Measurements from ENCODE around the gene FUT1. TPM values are rescaled to one million over a fixed set of nuclear protein-coding genes. Genes with fewer than 3 reads are reported as not detected.

Gene FUT1
- total RNA-seq, 1 donor from 2014 or later = 6.4 TPM

DNA sequence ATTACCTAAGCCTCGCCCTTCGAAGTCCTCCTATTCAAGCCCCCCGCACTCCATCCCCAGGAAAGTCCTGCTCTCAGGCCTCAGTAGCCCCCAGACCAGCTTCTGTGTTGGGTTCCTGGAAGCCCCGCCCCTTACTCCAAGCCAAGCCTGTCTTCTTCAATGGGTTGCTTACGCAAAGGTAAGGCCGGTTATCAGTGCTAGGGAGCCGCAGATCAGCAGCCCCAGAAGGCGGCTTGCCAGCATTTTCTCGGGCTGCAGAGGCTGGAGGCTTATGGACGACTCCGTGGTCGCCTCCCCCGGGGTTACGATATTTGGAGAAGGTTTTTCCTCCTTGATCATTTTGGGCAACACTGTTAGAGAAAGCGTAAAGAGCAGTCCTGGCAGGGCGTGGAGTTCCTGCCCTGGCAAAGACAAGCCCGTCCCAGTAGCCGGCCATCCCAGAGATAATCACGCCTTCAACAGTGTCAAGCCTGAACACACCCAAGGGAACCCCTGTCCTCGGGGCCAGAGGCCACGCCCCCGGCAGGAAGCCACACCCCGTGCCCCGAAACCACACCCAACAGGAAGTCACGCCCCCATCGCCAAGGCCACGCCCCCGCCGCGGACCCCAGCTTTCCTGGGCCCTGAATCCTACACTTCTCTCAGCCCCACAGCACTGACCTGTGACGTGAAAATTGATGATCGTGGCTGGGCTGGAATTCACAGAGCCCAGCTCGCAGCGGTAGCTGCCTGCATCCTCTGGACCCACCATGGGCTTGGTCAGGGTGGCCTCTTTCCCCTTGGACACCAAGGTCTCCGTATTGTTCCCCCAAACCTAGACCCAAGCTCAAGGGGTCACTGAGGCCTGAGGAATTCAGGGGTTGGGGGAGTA, 11.1 kb downstream of the FUT1 start:
- no peak for DNase-seq (ENCODE audit: extremely low read depth, low read depth, low spot score)

GRCh38 chr19:48740164-48740972, 12.1 kb downstream of the FUT1 start, which contains the start of gene RASIP1:
TSS of gene RASIP1 (minus strand) at chr19:48740610. CDS start at chr19:48740282, 328 bp downstream.
- DNase-seq (ENCODE audit: extremely low read depth, low read depth, low spot score) = no peak

DNA sequence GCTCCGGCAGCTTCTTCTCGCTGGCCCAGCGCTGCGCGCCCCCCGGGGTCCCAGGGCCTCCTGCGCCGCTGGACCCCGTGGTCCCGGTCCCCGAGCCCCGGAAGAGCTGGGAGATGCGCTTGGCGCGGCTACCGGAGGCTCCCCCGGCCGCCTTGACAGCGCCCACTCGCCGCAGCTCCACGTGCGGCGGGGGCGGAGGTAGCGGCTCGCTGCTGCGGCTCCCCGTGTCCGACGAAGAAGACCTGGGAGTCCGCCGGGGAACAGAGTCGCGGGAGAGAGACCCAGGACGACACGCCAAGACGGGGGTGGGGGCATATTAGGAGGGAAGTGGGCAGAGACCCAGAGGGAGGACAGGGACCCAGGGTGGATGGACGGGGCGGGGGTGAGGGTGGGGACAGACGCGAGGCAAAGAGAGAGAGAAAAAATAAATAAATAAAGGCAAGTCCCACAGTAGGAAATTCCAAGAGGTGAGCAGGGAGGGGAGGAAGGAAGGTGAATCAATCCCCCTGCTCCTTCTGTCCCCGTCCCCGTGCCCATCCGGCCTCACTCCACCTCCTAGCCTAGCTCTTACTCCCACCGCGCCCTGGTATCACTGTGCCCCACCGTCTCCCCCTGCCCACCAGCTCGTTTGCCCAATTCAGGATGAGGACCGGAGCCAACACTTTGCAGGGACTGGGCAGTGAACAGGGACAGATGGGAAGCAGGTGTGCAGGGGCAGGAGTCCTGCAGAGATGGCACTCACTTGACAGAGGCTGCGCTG, 12.9 kb downstream of the FUT1 start:
- no peak for DNase-seq (ENCODE audit: extremely low read depth, low read depth, low spot score)

DNA sequence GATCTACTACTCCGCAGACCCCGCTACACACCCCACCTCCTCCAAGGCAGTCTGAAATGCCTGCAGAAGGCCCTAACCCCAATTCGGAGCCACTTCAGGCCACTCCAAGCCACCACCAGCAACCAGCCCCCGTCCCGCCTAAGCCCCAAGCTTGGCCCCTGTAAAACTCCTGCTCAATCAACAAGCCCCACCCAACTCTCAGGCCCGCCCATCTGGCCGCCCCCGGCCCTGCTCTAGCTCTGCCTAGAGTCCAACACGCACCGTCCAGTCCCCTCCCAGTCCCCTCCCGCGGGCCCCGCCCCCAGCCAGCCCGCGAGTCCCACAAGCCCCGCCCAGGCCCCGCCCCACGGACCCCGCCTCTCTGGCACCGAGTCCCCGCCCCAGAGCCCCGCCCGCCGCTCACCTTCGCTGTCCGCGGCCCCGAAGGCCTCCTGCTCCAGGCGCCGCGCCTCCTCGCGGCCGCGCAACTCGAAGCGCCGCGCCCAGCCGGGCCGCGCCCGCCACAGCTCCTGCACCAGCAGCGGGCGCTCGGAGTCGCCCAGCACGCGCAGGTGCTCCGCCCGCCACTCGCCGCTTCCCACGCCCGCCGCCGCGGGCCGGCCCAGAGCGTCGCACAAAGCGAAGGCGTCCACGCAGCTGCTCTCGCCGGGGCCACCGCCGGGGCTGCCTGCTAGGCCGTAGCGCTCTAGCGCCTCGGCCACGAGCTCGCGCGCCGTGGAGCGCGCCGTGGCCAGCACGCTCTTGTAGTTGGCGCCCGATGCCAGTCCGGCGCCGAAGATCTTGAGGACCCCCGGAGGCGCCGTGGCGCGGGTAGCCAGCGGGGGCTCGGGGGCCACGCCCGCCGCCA, 13.7 kb downstream of the FUT1 start:
- DNase-seq (ENCODE audit: extremely low read depth, low read depth, low spot score) = no peak

- no peak for DNase-seq (ENCODE audit: extremely low read depth, low read depth, low spot score)
Observed at GRCh38 chr19:48737360-48737998, 15.0 kb downstream of the FUT1 start.

GRCh38 chr19:48735031-48735615, 17.3 kb downstream of the FUT1 start:
- DNase-seq (ENCODE audit: extremely low read depth, low read depth, low spot score) = no peak

- no peak for DNase-seq (ENCODE audit: extremely low read depth, low read depth, low spot score)
Observed at GRCh38 chr19:48734625-48735024, 17.8 kb downstream of the FUT1 start.

DNA sequence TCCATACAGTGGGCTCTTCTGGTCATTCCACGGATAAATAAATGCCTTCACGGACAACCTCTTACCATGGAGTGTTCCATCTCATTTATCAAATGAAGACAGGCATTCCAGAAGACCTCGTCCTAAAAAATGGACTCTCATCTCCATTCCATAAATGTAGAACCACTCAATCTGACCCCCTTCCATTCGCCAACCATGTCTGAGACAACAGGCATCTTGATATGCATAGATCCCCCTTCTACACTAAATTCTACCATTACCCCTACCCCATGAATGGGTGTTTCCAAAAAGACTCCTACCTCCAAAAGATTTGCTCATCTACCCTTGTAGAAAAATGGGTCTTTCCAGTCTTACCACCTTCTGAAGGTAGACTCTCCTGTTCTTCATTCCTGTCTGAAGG, 21.0 kb downstream of the FUT1 start:
- DNase-seq (ENCODE audit: extremely low read depth, low read depth, low spot score) = no peak

- DNase-seq (ENCODE audit: extremely low read depth, low read depth, low spot score) = no peak
Observed at GRCh38 chr19:48728911-48729664, 23.4 kb downstream of the FUT1 start.

DNA sequence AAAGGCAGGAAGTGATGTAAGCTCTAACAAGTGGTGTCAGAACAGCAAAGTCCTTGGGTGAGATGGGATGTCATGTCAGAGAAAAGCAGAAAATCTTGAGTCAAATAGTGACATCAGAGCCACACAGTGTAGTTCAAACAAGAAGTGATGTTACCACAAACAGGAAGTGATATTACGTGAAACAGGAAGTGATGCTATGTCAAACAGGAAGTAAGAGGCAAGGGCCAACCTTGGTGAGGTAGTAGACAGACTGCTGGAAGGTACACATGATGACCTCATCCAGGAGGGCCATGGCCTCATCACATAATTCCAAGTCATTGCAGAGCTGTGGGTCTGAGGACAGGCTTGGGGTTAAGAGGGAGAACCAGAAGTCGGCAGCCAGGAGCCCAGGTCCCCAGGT, 25.9 kb downstream of the FUT1 start:
- DNase-seq (ENCODE audit: extremely low read depth, low read depth, low spot score) = peak; percentile 56

DNA sequence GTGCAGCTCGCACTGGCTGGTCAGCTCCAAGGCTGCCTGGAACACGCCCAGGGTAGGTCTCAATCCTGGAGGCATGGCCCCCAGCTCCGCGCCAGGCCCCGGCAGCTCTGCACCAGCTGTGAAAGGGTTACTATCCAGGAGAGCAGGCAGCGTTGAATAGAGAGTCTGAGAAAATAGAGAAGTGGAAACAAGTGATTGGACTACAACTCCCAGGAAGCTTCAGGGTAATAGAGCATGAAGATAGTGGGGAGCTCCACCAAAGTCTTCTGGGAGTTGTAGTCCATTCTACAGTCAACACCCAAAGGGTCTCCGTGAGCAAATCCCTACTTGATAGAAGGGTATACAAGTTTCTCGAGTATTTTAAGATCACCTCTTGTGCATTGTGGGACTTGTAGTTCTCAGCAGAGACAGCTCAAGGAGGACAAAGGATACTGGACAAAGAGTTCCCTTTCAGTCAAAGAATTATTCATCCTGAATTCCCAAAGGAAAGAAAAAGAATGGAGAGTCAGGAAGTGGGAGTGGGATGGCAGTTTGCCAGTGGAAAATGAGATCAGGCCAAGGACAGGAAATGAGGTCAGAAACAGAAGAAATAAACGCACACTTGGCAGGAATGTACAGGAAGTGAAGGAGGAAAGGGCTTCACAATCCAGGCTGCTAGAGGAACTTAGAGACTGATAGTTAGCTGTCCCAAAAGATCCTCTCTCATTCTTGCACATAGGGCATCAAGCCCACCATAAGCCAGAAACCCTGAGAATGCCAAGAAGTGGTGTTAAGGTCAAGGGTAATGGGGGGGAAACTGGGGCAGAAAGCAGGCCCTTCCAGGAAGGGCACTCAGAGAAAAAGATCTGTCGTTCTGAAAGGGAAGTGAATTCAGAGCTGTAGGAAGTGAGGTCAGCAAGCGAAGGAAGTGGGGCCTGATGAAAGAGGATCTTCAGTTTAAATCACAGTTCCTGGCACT, 27.4 kb downstream of the FUT1 start:
- DNase-seq (ENCODE audit: extremely low read depth, low read depth, low spot score) = peak; percentile 100

- DNase-seq (ENCODE audit: extremely low read depth, low read depth, low spot score) = no peak
Observed at GRCh38 chr19:48722196-48722708, 30.2 kb downstream of the FUT1 start.

GRCh38 chr19:48720613-48721296, 31.7 kb downstream of the FUT1 start:
- no peak for DNase-seq (ENCODE audit: extremely low read depth, low read depth, low spot score)

DNA sequence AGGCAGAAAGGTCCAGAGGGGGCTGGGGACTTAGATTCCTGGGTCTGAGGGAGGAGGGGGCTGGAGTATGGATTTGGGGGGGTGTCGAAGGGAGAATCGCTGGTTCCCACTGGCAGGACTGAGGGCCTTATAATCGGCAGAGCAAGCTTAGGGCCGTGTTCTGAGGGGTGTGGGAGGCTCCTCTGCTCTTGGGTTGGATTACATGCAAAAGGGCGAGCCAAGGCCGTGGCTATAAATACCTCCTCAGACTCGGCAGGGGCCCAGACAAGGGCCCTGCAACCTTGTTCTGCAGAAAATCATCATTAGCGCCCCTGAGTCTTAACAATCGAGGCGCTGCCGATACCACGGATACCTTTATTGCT, 32.2 kb downstream of the FUT1 start:
- DNase-seq (ENCODE audit: extremely low read depth, low read depth, low spot score) = no peak

DNA sequence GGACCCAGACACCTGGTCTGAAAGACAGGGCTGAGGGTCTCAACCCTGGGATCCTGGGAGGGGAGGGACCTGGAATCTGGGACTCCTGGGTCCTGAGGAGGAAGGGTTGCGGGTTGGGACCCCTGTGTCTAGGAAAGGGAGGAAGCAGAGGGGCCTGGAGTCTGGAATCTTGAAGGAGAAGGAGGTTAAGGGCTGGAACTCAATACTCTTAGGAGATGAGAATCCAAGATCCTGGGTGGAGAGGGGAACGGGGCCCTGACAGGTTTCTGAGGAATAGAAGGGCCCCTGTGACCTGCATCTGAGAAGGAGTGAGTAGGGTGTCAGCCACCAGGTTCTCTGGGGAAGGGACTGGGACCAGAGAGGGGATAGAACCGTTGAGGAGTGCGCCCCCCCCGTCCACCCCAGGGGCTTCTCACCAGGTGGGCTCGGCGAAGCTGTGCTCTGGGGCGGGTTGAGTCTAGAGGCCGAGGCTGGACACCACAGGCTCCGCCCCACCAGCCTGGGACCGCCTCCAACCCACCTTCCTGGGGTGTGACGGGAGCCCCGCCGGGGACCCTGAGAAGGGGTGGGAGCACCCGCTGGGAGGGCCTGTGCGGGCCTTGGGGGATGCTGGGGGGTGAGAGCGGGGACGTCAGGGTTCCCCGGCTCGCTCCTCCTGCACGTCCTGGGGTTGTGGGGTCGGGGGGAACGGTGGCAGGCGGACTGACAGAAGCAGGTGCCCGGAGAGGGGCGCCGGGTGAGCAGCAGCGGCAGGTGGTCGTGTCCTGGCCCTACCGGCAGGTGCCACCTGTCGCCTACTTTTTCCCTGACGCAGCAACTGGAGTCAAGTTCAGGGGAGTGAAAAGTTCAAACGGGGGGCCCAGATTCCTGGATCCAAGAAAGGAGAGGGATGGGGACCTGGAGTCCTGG, 32.9 kb downstream of the FUT1 start, which contains the start of gene MAMSTR:
TSS of gene MAMSTR (minus strand) at position 463 of the 909 bp plus-strand sequence. CDS start 694 bp downstream, outside the sequence.
- DNase-seq (ENCODE audit: extremely low read depth, low read depth, low spot score) = no peak

All from glomerular endothelial cell (primary cell).